HUES6 (cell line): ENCODE measurements around the gene SLC39A11.
"Not testable (repeated sequence)": the region's sequence is repeated elsewhere in the genome, so short reads cannot be mapped to it uniquely, and the experiment has no call there.

Experiments
- H3K27ac ChIP-seq: 2 replicates; pipeline ENCODE4 v1.7.0; 2013; ENCODE audit warnings: low read depth, mild to moderate bottlenecking, low read length, inconsistent platforms
- H3K27me3 ChIP-seq: 2 replicates; pipeline ENCODE4 v1.6.1; 2013; ENCODE audit warnings: low read length; ENCODE audit not compliant: control insufficient read depth, insufficient read depth
- H3K36me3 ChIP-seq: 2 replicates; pipeline ENCODE4 v1.6.1; 2013; ENCODE audit warnings: low read length; ENCODE audit not compliant: control insufficient read depth, insufficient read depth
- H3K4me1 ChIP-seq: 2 replicates; pipeline ENCODE4 v1.6.1; 2013; ENCODE audit warnings: low read length; ENCODE audit not compliant: control insufficient read depth, insufficient read depth
- H3K4me3 ChIP-seq: 2 replicates; pipeline ENCODE4 v1.5.1; 2013; ENCODE audit warnings: low read depth, low read length
- H3K9ac ChIP-seq: one replicate; pipeline ENCODE4 v1.6.1; 2013; ENCODE audit warnings: mild to moderate bottlenecking, low read length
- H3K9me3 ChIP-seq: 2 replicates; pipeline ENCODE4 v1.6.1; 2013; ENCODE audit warnings: low read depth, low read length; ENCODE audit not compliant: control insufficient read depth, insufficient read depth

SLC39A11 gene

DNA sequence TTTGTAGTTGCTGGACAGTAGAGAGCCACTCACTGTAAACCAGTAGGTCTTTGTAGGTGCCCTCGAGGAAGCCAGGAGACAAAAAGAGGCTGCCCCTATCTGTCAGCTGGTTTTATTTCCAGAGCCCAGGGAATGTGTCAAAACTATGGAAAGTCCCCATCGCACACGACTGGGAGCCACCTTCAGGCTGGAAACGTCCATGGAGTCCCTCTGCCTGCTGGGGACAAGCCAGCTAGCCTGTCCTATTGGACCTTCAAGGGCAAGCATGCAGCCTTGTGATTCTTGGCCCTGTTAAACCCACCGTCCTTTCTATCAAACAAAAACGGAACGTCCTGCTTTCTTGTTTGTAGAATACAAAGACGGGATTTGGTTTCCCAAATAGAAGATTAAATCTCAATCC lies 289.8 kb downstream of the SLC39A11 start:
- Histone ChIP-seq H3K27me3 (no peaks in the 10 kb centered on the region), H3K27ac (no peak overlapping the region), H3K4me1 (no peaks in the 10 kb centered on the region), H3K36me3 (no peaks in the 10 kb centered on the region), H3K9me3 (peaks cover 21% of the 10 kb centered on the region), H3K4me3 (no peak overlapping the region), H3K9ac (no peak overlapping the region)

DNA sequence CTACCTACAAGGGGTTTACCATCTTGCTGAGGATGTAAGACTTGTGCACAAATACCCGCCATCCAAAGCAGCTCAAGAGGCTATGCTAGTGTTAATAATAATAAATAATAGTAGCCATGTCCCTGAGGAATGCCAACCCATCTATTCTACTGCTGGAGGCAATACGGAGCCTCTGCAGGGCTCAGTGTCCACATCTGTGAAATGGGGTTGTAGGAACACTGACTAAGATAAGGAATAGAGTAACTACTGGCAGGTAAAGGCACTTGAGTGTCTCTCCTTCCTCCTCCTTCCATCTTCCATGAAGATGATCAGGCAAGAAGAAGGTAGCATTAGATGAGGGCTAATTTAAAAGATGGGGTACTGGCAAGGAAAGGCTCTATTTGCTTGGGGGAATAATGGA lies 295.3 kb downstream of the SLC39A11 start:
- no peak overlapping the region for H3K9ac ChIP-seq
- no peaks in the 10 kb centered on the region for H3K4me1 ChIP-seq
- no peaks in the 10 kb centered on the region for H3K27me3 ChIP-seq
- peaks cover 27% of the 10 kb centered on the region for H3K9me3 ChIP-seq
- peaks cover under 1% of the 10 kb centered on the region; the same call in 1 of the 2 replicates for H3K36me3 ChIP-seq
- H3K4me3 ChIP-seq, result no peak overlapping the region
- H3K27ac ChIP-seq, result no peak overlapping the region

DNA sequence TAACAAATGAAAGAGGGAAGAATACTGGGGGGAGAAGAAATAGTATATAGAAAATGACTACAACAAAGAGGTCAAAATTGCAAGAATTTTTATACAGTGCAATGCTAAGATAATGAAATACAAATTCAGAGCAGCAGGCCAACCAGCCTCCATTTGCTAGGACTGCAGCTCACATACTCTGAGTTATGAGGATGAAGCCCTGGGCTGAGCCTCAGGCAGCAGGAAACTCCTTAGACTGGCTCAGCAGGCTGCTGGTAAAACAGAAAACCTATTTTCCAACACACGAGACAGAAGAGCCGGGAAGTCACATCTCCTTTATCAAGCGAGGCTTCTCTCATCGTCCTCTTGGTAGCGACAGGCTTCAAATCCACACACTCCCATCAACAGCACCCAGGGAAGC lies 296.5 kb downstream of the SLC39A11 start:
- no peaks in the 10 kb centered on the region for H3K4me1 ChIP-seq
- no peak overlapping the region for H3K27ac ChIP-seq
- no peak overlapping the region for H3K4me3 ChIP-seq
- no peak overlapping the region for H3K9ac ChIP-seq
- H3K27me3 ChIP-seq, result no peaks in the 10 kb centered on the region
- peaks cover 30% of the 10 kb centered on the region for H3K9me3 ChIP-seq
- H3K36me3 ChIP-seq, result peaks cover 3% of the 10 kb centered on the region; the same call in 1 of the 2 replicates

DNA sequence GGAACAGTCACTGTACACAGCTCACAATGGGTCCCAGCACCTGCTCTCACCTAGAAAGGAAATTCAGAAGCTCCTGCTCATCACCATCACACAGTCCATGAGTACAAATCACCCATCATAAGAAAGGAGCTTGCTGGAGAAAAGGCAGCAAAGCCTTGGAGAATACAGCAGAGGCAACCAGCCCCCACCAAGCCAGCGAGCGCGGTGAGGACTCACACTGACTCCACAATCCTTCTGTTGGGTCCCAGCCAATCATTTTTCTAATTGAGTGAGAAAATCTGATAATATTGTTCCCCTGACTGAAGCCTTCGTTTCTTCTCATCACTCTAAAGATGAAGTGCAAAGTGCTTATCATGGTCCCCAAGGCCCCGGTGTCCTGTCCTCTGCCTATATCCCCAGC lies 298.3 kb downstream of the SLC39A11 start:
- Histone ChIP-seq H3K27ac (no peak overlapping the region), H3K36me3 (peaks cover 3% of the 10 kb centered on the region; the same call in 1 of the 2 replicates), H3K9ac (no peak overlapping the region), H3K4me1 (no peaks in the 10 kb centered on the region), H3K9me3 (peaks cover 26% of the 10 kb centered on the region), H3K4me3 (no peak overlapping the region), H3K27me3 (no peaks in the 10 kb centered on the region)

DNA sequence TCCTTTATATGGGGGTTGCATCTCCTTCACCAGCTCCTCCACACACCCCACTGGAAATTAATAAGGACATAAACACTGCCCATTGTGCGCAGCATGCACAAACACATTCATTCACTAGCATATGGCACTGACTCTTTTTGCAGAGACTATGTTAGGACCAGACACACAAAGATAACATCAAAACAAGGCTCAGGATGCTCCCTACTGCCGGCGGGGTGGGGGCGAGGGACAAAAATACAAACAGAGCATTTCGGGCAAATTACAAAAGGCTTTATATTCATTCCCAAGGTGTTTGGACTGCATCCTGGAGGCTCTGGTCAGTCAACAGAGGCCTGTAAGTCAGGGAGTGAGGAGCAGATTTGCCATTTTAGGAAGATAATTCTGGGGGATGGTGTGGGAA lies 299.7 kb downstream of the SLC39A11 start:
- Histone ChIP-seq H3K27me3 (no peaks in the 10 kb centered on the region), H3K36me3 (peaks cover 3% of the 10 kb centered on the region; the same call in 1 of the 2 replicates), H3K9ac (no peak overlapping the region), H3K4me1 (no peaks in the 10 kb centered on the region), H3K9me3 (peaks cover 20% of the 10 kb centered on the region), H3K27ac (no peak overlapping the region), H3K4me3 (no peak overlapping the region)

DNA sequence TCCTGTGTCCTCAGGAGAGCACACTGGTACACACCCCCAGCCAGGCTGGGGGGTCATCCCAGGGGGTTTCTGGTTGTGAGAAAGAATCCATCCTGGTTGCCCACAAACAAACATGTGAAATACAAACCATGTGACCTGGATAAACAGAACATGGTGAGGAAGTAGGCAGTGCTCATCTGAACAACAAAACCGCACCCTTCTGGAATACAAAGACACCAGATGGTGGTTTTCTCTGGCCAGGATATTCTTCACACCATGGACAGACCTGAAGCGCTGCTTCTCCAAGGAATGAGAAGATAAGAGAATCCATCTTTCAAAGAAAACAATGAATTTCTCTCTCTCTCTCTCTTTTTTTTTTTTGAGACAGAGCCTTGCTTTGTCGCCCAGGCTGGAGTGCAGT lies 302.3 kb downstream of the SLC39A11 start:
- Histone ChIP-seq H3K4me1 (no peaks in the 10 kb centered on the region), H3K4me3 (no peak overlapping the region), H3K9me3 (peaks cover 19% of the 10 kb centered on the region), H3K36me3 (peaks cover 3% of the 10 kb centered on the region; the same call in 1 of the 2 replicates), H3K27me3 (no peaks in the 10 kb centered on the region), H3K27ac (no peak overlapping the region), H3K9ac (no peak overlapping the region)

DNA sequence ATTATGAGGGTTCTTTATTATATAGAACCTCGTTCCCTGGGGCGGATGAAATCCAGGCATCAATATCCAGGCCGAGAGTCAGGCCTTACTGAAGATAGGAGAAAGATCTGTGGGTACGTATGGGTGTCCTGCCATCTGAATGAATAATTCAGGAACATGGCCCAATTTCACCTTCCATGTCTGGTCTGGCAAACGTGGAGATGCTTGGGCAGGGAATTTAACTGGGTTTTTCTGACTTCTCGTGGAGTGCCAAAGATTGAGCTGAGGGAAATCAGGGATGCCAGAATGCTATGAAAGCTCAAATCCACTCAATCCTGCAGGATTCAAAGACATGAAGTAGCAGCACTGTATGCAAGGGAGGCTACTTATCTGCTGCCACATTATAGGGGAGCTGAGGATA lies 302.8 kb downstream of the SLC39A11 start:
- no peak overlapping the region for H3K4me3 ChIP-seq
- peaks cover 3% of the 10 kb centered on the region; the same call in 1 of the 2 replicates for H3K36me3 ChIP-seq
- H3K27ac ChIP-seq, result no peak overlapping the region
- peaks cover 18% of the 10 kb centered on the region for H3K9me3 ChIP-seq
- no peaks in the 10 kb centered on the region for H3K4me1 ChIP-seq
- no peak overlapping the region for H3K9ac ChIP-seq
- no peaks in the 10 kb centered on the region for H3K27me3 ChIP-seq

DNA sequence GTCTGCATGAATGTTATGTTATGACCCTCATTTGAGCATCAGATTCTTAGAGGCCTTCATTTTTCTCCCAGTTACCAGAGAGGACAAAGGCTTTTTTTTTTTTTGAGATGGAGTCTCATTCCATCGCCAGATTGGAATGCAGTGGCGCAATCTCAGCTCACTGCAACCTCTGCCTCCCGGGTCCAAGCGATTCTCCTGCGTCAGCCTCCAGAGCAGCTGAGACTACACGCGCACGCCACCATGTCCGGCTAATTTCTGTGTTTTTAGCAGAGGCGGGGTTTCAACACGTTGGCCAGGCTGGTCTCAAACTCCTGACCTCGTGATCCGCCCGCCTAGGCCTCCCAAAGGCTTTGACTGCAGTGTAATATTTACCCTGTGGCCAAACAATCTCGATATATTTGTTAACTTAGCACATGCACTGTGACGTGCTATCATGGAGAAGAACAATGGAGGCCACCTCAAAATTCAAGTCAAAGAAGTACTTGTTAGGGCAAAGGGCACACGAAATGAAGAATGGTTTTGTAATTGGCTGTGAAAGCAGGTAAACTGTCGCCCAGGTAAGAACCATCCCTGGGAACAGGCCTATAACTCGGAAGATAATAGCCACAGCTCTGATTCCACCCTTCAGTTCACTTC lies 303.4 kb downstream of the SLC39A11 start:
- Histone ChIP-seq H3K27me3 (no peaks in the 10 kb centered on the region), H3K4me1 (no peaks in the 10 kb centered on the region)

DNA sequence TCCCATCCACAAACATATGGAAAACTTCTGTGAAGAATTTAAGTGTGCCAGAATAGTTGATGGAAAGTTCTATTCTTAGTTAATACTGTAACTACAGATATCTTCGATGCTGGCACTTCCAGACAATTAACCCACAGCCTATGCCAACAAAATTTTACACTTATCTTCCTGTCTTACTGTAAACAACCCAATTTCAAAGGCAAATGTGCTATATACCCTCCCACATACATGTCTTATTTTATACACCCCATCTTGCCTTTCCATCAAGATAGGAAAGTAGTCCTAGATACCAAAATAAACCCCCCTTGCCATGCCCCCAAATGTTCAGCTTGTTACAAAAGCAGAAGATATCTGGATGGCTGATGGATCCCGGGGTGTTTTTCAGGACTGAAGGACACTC lies 306.3 kb downstream of the SLC39A11 start:
- no peaks in the 10 kb centered on the region for H3K27me3 ChIP-seq
- no peaks in the 10 kb centered on the region for H3K36me3 ChIP-seq
- no peak overlapping the region for H3K27ac ChIP-seq
- no peak overlapping the region for H3K4me3 ChIP-seq
- no peaks in the 10 kb centered on the region for H3K4me1 ChIP-seq
- no peak overlapping the region for H3K9ac ChIP-seq
- H3K9me3 ChIP-seq, result peaks cover 6% of the 10 kb centered on the region

More for the DNA sequence above, 303.4 kb downstream of the SLC39A11 start:
- no peak overlapping the region for H3K9ac ChIP-seq
- H3K27ac ChIP-seq, result no peak overlapping the region
- H3K4me3 ChIP-seq, result no peak overlapping the region
- peaks cover 17% of the 10 kb centered on the region for H3K9me3 ChIP-seq
- H3K36me3 ChIP-seq, result peaks cover 3% of the 10 kb centered on the region; the same call in 1 of the 2 replicates

DNA sequence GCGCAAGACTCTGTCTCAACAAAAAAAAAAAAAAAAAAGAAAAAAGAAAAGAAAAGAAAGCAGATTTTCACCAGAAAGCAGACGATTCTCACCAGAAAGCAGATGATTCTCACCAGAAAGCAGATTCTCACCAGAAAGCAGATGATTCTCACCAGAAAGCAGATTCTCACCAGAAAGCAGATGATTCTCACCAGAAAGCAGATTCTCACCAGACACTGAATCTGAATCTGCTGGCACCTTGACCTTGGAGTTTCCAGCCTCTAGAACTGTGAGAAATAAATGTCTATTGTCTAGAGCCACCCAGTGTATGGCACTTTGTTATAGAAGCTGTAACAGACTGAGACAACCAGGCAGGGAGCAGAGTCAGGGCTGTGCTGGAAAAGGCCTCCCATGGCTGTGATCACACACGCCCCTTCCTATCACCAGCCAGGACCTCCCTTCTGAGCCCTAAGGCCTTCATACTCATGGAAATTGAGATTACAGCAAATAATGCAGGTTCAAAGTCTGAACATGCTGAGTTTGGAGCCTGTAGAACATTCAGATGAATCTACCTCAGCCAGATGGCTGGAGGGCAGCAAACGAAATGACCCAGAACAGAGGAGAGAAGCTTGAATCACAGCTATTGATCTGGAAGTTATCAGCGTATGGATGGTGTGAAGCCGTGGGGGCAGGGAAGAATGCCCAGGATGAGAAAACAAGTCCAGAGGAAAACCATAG lies 309.3 kb downstream of the SLC39A11 start:
- no peaks in the 10 kb centered on the region for H3K27me3 ChIP-seq
- no peaks in the 10 kb centered on the region for H3K4me1 ChIP-seq
- H3K4me3 ChIP-seq, result no peak overlapping the region
- H3K27ac ChIP-seq, result no peak overlapping the region
- H3K36me3 ChIP-seq, result no peaks in the 10 kb centered on the region
- H3K9me3 ChIP-seq, result no peaks in the 10 kb centered on the region
- H3K9ac ChIP-seq, result no peak overlapping the region

DNA sequence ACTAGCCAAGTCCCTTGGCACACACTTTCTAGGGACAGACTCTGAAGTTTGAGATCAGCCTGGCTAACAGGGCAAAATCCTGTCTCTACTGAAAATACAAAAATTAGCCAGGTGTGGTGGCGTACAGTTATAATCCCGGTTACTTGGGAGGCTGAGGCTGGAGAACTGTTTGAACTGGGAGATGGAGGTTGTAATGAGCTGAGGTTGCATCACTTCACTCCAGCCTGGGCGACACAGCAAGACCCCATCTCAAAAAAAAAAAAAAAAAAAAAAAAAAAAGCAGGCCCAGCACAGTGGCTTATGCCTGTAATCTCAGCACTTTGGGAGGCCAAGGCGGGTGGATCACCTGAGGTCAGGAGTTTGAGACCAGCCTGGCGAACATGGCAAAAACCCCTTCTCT lies 310.1 kb downstream of the SLC39A11 start:
- not testable (repeated sequence) for H3K36me3 ChIP-seq, H3K9ac ChIP-seq, H3K27me3 ChIP-seq, H3K27ac ChIP-seq, H3K4me1 ChIP-seq, H3K4me3 ChIP-seq, H3K9me3 ChIP-seq
